GM19452 (cell line): ENCODE results near the gene ABCF1.
"Not testable (repeated sequence)": the region's sequence is repeated elsewhere in the genome, so short reads cannot be mapped to it uniquely, and the experiment has no call there.

Experiments used
- ATAC-seq: cut with Tn5 transposase; IDR thresholded peaks from one replicate; pipeline ENCODE4 v1.9.1; 2021; ENCODE audit not compliant: unreplicated experiment

Gene ABCF1

GRCh38 chr6:30571075-30571761 is at the start of gene ABCF1:
Gene ABCF1, plus strand, starts transcription at chr6:30571442. Its CDS starts 46 bp downstream, at chr6:30571488.
- ATAC-seq, result peak; percentile 92

DNA sequence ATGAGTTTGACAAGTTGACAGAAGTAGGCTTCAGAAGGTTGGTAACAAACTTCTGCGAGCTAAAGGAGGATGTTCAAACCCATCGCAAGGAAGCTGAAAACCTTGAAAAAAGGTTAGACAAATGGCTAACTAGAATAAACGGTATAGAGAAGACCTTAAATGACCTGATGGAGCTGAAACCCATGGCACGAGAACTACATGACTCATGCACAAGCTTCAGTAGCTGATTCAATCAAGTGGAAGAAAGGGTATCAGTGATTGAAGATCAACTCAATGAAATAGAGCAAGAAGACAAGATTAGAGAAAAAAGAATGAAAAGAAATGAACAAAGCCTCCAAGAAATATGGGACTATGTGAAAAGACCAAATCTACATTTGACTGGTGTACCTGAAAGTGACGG is 49.3 kb upstream of the ABCF1 start:
- not testable (repeated sequence) for ATAC-seq

GRCh38 chr6:30526444-30526843 is 44.8 kb upstream of the ABCF1 start:
- ATAC-seq, result not testable (repeated sequence)

GRCh38 chr6:30529349-30529875 is 41.8 kb upstream of the ABCF1 start:
- ATAC-seq, result peak; percentile 42

GRCh38 chr6:30530014-30530413 is 41.2 kb upstream of the ABCF1 start:
- no peak for ATAC-seq

GRCh38 chr6:30533460-30534294 is 37.6 kb upstream of the ABCF1 start:
- no peak for ATAC-seq

- ATAC-seq, result no peak
Observed at GRCh38 chr6:30537931-30538330, 33.3 kb upstream of the ABCF1 start.

DNA sequence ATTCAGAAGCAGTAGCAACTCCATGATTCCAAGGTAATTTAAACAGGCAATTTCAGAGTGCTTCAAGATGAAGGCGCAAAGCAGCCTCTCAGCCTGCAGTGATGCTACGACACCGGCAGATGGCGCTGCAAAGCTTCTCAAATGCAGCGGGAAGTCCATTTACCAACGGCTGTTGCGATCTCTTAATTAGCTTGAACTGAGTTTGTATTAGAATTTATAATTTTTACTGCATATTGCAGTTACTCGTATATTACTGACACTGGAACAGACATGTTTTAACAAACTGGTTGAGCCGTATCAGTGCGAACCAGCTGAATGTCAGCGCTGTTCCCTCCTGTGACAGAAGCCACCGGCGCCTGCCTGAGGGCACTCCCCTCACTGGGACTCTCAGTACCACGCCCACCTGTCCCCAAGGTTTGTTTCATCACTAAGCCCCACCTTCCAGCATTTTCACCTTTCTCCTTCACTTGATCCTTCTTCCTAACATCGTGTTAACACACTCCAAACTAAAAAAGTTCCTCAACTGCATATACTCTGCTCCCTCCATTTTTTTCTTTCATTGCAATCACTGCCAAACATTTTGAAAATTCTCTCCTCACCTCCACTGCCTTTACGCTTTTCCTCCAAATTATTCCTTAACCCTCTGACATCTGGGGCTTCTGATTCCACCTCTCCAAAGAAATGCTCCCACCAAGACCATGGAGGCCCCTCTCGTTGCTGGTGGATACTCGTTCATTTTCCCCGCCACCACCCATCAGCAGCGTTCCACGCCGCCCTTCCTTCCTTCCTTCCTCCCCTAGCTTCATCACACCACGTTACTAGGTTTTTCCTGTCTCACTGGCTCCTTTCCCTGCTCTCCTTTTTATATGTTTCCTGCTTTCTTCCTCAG is 29.5 kb upstream of the ABCF1 start:
- peak; percentile 59 for ATAC-seq

- no peak for ATAC-seq
Observed at GRCh38 chr6:30542404-30542725, 28.9 kb upstream of the ABCF1 start.

DNA sequence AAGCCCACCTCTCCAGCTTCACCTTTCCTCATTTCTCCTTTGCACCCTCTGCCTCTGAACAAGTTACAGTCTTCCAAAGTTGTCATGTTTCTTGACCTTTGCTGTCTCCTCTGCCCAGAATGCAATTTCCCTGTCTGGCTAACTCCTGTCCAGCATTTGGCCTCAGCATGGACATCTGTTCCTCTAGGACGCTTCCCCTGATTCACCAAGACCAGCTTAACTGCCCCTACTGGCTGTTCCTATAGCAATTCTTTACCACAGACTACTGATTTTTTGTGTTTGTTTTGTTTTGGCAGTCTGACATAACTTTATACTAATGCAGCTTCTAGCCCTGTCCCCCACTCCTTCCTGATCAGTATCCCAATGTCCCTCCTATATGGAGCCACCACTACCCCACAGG is 28.3 kb upstream of the ABCF1 start:
- ATAC-seq, result no peak

- ATAC-seq, result no peak
Observed at GRCh38 chr6:30543821-30544220, 27.4 kb upstream of the ABCF1 start.

GRCh38 chr6:30544666-30545272 is 26.5 kb upstream of the ABCF1 start:
- no peak for ATAC-seq

GRCh38 chr6:30547454-30547853 is 23.8 kb upstream of the ABCF1 start:
- ATAC-seq, result no peak

- ATAC-seq, result no peak
Observed at GRCh38 chr6:30548375-30548774, 22.9 kb upstream of the ABCF1 start.

- ATAC-seq, result no peak
Observed at GRCh38 chr6:30554404-30554803, 16.8 kb upstream of the ABCF1 start.

- no peak for ATAC-seq
Observed at GRCh38 chr6:30554962-30555815, 16.1 kb upstream of the ABCF1 start.

DNA sequence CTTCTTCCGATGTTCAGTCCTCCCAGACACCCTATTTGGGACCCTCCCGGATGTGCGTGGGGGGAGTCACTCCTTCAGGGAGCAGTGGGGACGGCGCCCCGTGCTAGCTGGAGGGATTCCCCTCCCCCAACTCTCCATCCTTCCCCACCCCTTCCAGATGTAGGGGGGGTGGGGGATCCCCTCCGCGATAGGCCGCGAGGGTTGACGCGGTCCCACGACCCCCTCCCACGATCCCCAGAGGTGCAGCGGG is 15.5 kb upstream of the ABCF1 start:
- no peak for ATAC-seq

DNA sequence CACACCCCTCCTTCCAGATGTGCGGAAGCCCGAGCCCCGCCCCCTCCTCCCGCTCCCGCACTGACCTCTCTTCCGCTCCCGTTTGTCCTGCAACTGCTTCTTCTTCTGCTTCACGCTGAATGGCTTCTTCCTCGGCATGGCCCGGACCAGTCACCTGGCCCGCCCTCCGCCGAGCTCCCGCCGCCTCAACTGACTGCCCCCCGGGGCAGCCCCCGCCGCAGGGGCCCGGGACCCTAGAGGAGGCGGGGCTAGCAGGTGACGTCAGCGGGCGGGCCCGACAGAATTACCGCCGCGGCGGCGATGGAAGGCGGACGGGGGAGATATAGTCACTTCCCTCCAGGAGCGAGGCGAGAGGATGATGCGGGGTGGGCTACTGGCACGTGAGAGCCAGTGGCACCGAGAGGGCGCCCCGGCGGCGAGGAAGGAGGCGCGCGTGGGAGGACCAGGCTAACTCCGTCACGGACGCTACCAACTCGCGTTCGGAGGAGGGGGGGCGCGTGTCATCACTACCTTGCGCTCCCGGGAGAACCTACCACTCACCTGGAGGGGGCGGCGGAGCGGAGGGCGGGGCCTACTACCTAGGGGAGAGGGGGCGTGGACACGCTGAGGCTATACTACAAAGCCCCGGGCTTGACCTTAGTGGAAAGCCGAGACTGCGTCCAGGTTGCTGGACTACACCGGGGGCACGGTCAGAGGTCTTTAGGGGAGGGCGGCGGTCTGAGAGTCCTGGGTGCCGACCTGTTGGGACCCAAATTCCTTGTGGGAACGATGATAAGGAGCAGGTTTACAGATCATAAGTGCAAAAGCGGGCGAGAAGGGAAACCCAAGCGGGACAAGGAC is 15.0 kb upstream of the ABCF1 start, which contains the start of gene GNL1:
Gene GNL1, minus strand, starts transcription at position 424 of the 840 bp plus-strand sequence. Its CDS starts 286 bp downstream, at position 138.
- ATAC-seq, result peak; percentile 70
